Measurements from ENCODE around the gene FAM228A.

The FAM228A gene

GRCh38 chr2:24214880-24215279 lies 40.0 kb downstream of the FAM228A start:
- Histone ChIP-seq H3K27me3 (replicated peaks; ENCODE audit: insufficient read depth, low read length) (no peaks in the 10 kb centered on the region), H3K4me3 (ENCODE audit: low read length) (no peak overlapping the region), H3K4me2 (ENCODE audit: low read depth, low read length) (no peak overlapping the region), H2AFZ (ENCODE audit: low read length) (no peak overlapping the region), H4K20me1 (ENCODE audit: insufficient read depth, low read length) (no peaks in the 10 kb centered on the region; the same call in 1 of the 2 replicates), H3K9me3 (replicated peaks; ENCODE audit: insufficient read depth, low read length) (no peaks in the 10 kb centered on the region), H3K9me2 (replicated peaks; ENCODE audit: insufficient read depth, low read length) (no peaks in the 10 kb centered on the region), H3K79me2 (ENCODE audit: low read length) (no peaks in the 10 kb centered on the region), H3K36me3 (replicated peaks; ENCODE audit: insufficient read depth, low read length) (no peaks in the 10 kb centered on the region), H3K4me1 (ENCODE audit: low read length) (no peaks in the 10 kb centered on the region), H3K9ac (ENCODE audit: low read length) (no peak overlapping the region), H3F3A (ENCODE audit: insufficient read depth, low read length) (no peaks in the 10 kb centered on the region), H3K27ac (ENCODE audit: low read length) (no peak overlapping the region)
- no peak for TF ChIP-seq CTCF (IDR thresholded peaks at IDR 0.05; ENCODE audit: low read length)
- no peak for TF ChIP-seq EZH2 (optimal IDR thresholded peaks at IDR 0.05; ENCODE audit: low read depth, low read length)
- no peak for TF ChIP-seq EZH2phosphoT487 (IDR thresholded peaks at IDR 0.05; ENCODE audit: low read length)
- no peak for DNase-seq

- DNase-seq: no peak
- H3K9me2 ChIP-seq (replicated peaks; ENCODE audit: insufficient read depth, low read length): no peaks in the 10 kb centered on the region
- no peaks in the 10 kb centered on the region for H3F3A ChIP-seq (ENCODE audit: insufficient read depth, low read length)
- TF ChIP-seq EZH2 (optimal IDR thresholded peaks at IDR 0.05; ENCODE audit: low read depth, low read length): no peak
- no peak for TF ChIP-seq CTCF (IDR thresholded peaks at IDR 0.05; ENCODE audit: low read length)
- TF ChIP-seq EZH2phosphoT487 (IDR thresholded peaks at IDR 0.05; ENCODE audit: low read length): no peak
- no peak overlapping the region for H3K27ac ChIP-seq (ENCODE audit: low read length)
- no peaks in the 10 kb centered on the region for H3K9me3 ChIP-seq (replicated peaks; ENCODE audit: insufficient read depth, low read length)
- H3K9ac ChIP-seq (ENCODE audit: low read length): no peak overlapping the region
- H2AFZ ChIP-seq (ENCODE audit: low read length): no peak overlapping the region
- no peaks in the 10 kb centered on the region for H3K27me3 ChIP-seq (replicated peaks; ENCODE audit: insufficient read depth, low read length)
- H3K4me2 ChIP-seq (ENCODE audit: low read depth, low read length): no peak overlapping the region
- no peak overlapping the region for H3K4me3 ChIP-seq (ENCODE audit: low read length)
- no peaks in the 10 kb centered on the region for H3K79me2 ChIP-seq (ENCODE audit: low read length)
- no peaks in the 10 kb centered on the region for H3K36me3 ChIP-seq (replicated peaks; ENCODE audit: insufficient read depth, low read length)
- H3K4me1 ChIP-seq (ENCODE audit: low read length): no peaks in the 10 kb centered on the region
- H4K20me1 ChIP-seq (ENCODE audit: insufficient read depth, low read length): no peaks in the 10 kb centered on the region
Observed at GRCh38 chr2:24220554-24221291, 45.9 kb downstream of the FAM228A start.

GRCh38 chr2:24221343-24222050 lies 46.6 kb downstream of the FAM228A start:
- H3K27me3 ChIP-seq (replicated peaks; ENCODE audit: insufficient read depth, low read length): no peaks in the 10 kb centered on the region
- H3K4me2 ChIP-seq (ENCODE audit: low read depth, low read length): no peak overlapping the region
- H4K20me1 ChIP-seq (ENCODE audit: insufficient read depth, low read length): no peaks in the 10 kb centered on the region
- no peaks in the 10 kb centered on the region for H3K9me3 ChIP-seq (replicated peaks; ENCODE audit: insufficient read depth, low read length)
- no peaks in the 10 kb centered on the region for H3K9me2 ChIP-seq (replicated peaks; ENCODE audit: insufficient read depth, low read length)
- H3K36me3 ChIP-seq (replicated peaks; ENCODE audit: insufficient read depth, low read length): no peaks in the 10 kb centered on the region
- H3F3A ChIP-seq (ENCODE audit: insufficient read depth, low read length): no peaks in the 10 kb centered on the region
- TF ChIP-seq EZH2 (optimal IDR thresholded peaks at IDR 0.05; ENCODE audit: low read depth, low read length): no peak
- no peak for TF ChIP-seq EZH2phosphoT487 (IDR thresholded peaks at IDR 0.05; ENCODE audit: low read length)
- no peak for TF ChIP-seq CTCF (IDR thresholded peaks at IDR 0.05; ENCODE audit: low read length)
- H2AFZ ChIP-seq (ENCODE audit: low read length): no peak overlapping the region
- DNase-seq: no peak
- H3K79me2 ChIP-seq (ENCODE audit: low read length): no peaks in the 10 kb centered on the region
- H3K9ac ChIP-seq (ENCODE audit: low read length): no peak overlapping the region
- H3K27ac ChIP-seq (ENCODE audit: low read length): no peak overlapping the region
- no peaks in the 10 kb centered on the region for H3K4me1 ChIP-seq (ENCODE audit: low read length)
- no peak overlapping the region for H3K4me3 ChIP-seq (ENCODE audit: low read length)

Data from MM.1S (cell line).